GM18907 (cell line): ENCODE measurements around the gene AUTS2.
A peak's percentile ranks its signal among the peaks of the same experiment; 100 is the strongest.

Source experiments
- ATAC-seq: cut with Tn5 transposase; IDR thresholded peaks from one replicate; pipeline ENCODE4 v1.9.1; 2021; ENCODE audit warnings: mild to moderate bottlenecking, moderate library complexity; ENCODE audit not compliant: unreplicated experiment

The AUTS2 gene

DNA sequence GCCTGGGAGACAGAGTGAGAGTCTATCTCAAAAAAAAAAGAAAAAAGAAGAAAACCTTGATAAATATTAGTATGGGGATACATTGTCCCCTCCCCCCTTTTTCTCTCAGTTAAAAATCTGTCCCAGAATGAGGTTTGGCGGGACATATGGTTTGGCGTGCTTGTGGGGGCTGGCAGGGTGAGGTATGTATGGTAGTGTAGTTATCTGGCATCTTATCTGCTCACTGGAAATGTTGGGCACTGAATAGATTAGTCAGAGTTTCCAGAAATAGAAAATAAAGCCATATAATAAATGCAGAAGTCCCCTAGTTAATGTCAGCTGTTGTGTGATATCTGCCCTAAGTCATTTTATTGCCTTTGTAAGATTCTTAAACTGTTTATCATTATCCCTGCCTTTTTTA is 1136.1 kb downstream of the AUTS2 start:
- ATAC-seq: no peak

DNA sequence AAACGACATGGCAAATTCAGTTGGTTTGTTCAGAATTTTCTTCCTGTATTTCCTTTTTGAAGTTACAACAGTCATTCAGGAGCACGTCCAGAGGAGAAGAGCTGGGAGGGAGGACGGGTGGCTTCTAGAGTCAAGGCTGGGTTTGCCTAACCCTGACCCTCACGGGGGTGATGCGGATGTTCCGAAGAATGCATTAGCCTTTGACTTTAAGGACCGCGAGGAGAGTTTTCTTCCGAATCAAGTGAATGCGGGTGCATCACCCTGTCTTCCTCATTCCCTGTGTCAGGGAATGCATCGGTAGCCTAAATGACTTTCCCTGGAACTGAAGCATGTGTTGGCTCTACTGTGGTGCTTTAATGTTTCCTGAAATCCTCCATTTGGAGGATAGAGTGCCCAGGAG is 1137.0 kb downstream of the AUTS2 start:
- no peak for ATAC-seq

DNA sequence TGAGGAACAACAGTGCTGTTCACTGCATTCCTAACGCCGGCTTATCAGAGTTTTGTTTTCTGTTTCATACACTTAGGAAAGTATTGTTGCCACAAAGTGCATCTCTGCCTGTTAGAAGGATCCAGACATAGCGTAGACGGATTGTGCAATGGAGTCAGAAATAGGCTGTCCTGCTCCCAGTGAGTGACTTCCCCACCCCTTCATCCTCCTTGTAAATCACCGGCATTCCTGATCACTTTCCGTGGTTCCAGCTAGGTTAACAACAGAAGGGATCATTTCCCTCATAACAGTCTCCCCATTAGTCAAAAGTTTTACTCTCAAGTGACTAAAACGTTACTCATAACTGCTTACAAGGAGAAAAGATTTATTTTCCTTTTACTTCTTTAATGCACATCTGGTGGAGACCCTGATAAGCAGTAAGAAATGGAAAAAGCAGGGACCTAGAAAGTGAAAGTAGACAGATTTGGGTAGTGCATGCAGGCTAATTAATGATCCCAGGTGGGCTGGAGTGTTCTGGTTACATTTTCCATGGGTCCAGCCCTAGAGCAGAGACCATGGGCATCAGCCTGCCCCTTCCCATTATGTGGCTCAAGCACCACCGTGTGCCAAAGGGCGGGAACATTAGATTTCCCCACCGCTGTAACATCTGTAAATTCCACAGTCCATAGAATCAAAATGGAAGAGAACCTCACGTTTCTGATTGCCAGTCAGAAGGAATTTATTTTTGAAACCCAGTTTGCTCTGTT is 1138.6 kb downstream of the AUTS2 start:
- ATAC-seq: no peak

DNA sequence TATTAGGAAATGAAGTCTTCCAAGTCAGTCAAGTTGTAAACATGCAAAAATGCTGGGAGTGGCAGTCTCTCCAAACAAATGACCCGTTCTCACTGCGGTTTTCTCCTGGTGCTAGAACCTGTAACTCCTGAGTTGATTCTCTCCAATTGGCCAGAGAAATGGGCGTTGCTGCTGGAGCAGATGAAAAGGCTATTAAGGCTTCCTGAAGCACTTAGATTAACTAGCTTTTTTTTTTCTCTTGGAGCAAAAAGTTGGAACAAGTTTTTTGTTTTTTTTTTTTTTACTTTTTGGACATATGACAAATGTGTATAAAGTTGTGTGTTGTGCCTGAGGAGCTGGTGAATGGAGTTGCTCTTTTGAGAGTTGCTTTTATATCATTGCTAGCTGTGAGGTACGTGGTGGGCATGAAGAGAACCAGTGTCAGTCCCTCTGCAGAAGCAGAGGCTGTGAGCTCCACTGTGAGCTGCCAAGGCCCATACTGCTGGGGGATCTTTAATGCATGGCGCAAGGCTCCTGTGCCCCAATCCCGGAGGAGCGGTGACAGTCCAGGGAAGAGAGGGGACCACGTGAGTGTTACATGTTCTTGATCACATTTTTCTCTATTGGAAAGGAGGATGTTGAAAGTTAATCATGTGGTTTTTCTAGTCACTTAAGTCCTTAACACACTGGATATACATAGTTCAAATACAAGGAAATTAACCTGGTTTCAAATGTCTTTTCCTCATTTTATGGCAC is 1140.0 kb downstream of the AUTS2 start:
- ATAC-seq: no peak

DNA sequence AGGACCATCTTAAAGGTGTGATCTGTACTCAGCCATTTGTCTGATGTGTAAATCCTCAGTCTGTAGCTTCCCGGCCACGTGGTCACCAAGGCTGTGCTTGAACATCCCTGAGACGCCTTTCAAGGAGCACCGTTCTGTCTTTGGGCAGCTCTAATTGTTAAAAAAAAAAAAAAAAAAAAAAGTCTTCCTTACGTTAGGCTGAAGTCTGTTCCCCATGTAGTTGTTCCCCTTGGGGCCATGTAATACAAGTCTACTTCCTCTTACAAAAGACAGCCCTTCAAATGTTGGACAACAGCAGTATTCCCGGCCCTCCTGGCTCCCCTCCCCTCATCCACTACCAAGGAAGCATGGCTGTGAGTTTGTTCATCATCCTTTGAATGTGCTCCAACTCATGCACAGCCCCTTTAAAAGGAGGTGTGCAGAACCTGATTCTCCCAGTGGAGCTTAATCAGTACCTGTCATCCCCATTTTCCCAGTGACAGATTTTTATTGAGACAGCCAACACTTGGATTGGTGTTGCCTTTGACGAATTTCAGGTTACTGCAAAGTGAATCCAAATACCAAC is 1141.5 kb downstream of the AUTS2 start:
- ATAC-seq: no peak

DNA sequence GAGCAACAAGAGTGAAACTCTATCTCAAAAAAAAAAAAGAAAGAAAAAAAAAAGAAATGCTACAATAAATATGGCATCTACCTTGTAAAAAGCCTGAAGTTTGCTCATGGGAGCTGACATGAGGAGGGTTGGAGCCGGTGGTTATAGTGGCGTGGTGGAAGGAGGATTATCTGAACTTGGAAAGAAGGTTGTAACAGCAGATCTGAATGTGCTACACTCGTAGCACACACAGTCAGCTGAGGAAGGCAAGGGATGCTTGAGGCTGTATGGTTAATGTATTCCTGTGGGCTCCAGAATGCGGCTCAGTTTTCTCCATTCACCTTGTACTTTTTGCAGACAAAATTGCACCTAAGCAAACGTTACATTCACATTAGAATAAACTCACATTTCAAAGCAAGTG is 1143.4 kb downstream of the AUTS2 start:
- ATAC-seq: no peak

DNA sequence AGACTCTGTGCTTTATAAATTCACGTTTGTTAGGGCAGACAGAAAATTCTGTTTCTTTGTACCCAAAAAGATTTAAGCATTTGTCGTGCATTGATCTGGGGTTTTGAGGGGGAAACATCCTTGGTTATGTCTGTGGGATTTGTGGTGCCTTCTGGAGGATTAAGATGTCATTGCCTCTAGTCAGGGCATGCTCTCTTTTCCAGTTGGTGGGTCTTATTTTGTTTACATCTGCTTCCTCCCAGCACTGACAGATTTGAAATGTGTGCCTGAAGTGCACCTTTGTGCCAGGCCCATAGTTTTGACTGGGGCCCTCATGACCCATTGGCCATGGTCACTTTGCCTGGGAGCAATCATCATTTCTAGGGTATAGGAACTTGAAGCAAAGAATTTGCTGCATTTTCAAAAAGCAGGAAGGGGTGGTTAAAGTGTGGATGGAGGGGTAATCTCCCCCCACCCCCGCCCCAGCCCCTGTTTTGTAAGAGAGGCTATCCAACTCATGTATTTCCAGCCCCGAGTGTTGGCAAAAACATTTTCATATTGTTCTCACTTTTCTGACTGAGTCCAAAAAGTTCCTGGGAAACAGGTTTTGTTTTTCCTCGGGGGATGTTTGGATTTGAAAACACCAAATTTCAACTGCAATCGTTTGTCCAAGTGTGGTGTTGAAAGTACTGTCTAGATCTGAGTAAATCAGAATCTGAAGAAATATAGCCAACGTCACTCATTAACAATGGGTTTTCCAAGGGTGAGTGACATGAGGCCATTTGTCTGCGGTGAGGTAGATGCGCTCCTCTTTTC is 1145.5 kb downstream of the AUTS2 start:
- no peak for ATAC-seq

DNA sequence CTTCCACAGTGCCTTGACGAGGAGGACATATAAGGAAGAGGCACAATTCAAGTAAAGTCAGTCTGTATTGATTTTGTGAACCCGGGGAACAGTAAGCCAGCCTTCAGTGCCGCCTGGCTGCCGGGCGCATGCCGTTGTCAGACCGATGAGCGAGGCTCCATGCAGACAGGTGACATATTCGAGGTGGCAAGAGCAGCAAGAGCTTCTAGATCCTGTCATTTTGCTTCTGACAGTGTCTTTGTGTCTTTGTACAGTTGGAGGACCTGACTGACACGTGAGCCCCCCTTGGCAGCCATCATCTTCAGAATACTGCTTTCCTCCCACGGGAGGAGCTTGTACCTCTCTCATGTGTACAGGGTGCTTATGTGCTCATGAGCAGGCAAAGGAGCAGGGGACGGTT is 1146.2 kb downstream of the AUTS2 start:
- no peak for ATAC-seq

DNA sequence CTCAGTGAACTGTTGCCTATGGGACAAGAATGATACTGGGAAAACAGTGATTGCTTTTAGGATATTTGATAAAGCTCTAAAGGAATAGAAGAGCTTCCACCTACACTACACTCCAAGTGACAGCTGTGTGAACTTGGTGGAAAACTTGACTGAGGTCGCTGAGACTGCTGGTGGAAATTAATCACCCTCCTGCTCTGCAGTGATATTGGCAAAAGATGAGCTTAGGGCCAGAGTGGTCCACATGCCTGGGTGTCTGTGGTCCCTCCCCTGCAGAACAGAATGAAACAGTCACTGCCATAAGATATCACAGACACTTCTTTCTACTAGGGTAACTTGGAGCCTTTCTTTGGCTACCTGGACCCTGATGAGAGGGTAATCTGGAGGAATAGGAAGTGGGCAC is 1151.6 kb downstream of the AUTS2 start:
- ATAC-seq: no peak

DNA sequence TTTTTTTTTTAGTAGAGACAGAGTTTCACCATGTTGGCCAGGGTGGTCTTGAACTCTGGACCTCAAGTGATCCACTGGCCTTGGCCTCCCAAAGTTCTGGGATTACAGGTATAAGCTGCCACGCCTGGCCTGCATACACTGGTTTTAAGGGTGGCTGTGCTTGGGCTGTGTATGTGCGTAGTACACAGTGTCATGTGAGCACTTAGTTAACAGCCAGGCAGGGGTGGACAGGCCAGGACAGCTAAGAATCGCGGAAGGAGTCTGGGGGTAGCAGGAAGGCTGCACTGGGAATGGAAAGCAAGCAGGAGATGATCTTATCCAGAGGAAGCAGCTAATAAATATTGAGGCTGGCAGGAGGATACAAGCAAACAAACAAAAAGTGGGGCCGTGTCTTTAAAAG is 1153.6 kb downstream of the AUTS2 start:
- ATAC-seq: no peak

DNA sequence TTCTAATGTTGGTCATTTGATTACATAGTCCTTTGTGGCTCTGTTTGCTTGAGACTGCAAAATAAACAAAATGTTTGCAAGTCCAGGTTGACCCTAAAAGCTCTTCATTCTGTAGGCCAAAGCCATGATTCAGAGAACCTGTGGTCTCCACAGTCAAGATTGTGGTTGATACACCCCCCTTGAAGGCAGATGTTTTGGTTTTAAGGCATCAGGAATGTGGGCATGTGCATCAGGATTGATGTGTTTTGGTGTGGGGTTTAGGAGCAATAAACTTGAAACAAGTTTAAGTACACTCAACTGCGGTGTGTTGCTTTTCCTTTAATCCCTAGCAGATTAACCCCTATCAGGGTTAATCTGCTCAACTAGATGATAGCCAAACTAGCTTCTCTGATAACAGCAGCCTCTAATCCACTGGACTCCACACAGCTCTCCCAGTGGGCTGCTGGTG is 1154.5 kb downstream of the AUTS2 start:
- no peak for ATAC-seq

DNA sequence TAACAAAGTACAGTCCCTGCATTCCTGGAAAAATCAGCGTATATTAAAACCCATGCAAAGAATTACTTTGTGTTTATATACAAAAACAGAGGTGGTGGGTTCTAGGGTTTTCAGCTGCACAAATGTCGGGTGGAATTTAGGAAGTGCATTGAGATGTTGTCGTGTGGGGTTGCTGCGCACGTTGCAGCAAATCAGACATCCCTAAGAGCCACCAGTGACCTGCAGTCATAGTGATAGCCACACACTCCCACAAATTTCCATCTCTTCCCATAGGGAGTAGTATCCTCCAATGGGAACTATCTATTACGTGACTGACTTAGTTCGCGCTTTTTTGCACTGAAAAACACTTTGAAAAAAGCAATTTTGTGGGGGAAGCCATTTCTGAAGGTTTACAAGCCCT is 1158.5 kb downstream of the AUTS2 start:
- no peak for ATAC-seq

DNA sequence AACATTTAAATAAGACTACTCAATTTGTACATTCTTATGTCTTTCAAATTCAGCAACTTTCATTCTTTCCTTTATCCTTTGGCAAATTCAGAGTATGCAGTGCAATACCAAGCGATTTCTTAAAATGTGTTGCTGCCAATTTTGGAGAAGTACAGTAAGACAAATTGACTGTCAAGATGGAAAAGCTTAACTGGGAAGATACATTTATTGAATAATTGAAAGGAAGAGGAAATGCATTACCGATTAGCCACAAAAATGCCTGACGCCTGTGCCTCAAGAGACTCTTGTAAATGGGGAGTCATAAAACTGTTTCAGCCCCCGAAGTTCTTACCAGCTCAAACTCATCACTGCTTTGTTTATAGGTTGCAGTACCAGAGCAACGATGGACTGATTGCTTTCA is 1160.4 kb downstream of the AUTS2 start:
- no peak for ATAC-seq

DNA sequence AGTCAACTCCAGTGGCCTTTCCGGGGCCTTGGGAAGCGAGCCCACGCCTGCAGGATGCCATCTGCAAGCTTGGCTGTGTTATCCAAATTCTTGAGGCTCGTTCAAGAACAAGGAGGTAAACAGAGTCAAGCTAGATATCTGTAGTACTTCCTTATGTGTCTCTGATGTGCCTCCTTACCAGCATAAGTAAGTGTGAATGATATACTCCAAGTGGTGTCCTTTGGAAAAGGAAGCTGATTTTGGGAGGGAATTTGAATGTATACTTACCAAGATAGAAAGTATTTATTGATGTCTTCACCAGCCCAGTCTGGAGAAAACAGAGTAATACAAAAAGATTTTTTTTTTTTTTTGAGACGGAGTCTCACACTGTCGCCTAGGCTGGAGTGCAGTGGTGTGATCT is 1161.4 kb downstream of the AUTS2 start:
- ATAC-seq: no peak

DNA sequence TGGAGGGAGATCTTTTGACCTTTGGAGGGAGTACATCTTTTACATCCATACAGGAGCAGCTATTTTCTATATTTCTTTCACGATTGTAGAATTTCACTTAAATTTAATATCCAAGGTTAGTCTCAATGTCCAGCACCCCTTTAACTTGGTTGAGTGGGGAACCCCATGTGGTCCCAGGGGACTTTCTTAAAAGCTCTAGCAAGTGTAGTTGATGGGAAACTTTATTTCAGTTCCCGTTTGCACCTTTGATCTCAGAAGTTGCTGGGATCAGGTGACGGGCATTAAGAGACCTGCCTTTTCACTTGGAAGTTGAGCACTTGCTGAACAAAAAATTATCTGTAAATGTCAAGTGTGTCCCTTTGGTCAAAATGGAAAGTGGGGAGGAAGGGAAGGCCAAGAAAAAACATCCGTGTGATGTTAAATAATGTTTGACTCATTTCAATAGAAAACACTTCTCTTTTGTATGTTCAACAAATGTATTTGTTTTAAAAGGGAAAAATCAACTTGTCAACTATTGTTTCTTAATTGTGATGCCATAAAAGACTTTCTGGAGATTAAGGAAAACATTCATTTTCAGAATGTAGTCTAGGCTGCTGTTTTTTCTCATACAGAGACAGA is 1163.5 kb downstream of the AUTS2 start:
- ATAC-seq: no peak

DNA sequence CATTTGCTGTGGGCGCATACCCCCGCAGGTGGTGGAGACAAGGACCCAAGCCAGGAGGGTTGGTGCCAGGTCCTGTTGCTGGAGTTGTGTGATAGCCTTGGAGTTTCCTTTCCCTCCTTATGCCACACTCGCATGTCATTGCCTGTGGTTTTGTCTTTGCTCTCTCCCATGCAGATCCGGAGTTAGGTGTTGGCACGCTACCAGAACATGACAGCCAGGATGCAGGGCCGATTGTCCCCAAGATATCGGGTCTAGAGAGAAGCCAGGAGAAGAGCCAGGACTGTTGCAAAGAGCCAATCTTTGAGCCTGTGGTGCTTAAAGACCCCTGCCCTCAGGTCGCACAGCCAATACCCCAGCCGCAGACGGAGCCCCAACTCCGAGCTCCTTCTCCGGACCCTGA is 1164.4 kb downstream of the AUTS2 start:
- ATAC-seq: no peak

DNA sequence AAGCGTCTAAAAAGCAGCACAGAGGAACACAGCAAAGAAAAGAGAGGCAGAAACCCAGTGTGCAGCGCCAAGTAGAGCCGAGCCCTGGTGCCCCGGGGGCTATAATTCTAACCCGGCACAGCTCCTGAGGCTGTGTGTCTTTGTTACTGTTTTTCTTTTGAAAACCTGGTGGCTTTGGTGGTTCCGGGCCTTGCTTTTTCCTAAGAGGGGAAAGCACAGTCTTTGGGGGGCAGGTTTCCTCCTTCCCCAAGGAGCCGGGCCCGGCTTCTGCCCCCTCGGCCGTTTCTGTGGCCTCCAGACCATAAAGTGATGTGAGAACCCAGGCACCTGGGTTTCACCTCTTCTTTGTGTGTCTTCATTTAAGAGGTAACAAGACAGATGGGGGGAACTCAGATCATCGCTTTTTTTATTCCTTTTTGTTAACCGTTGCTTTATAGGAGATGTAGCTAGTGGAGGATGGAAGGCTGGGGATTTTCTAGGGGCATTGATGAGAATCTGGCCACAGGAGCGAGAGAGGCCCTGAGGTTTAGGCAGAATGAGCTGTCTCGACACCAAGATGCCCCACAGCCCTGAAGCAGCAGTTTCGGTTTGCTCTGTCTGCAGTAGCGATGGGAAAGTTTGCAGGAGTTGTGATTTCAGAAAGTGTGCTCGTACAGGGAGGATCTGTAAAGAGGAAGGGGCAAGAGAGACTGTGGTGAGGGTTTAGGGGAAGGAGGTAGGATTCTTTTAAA is 1165.9 kb downstream of the AUTS2 start:
- peak; percentile 93 for ATAC-seq

DNA sequence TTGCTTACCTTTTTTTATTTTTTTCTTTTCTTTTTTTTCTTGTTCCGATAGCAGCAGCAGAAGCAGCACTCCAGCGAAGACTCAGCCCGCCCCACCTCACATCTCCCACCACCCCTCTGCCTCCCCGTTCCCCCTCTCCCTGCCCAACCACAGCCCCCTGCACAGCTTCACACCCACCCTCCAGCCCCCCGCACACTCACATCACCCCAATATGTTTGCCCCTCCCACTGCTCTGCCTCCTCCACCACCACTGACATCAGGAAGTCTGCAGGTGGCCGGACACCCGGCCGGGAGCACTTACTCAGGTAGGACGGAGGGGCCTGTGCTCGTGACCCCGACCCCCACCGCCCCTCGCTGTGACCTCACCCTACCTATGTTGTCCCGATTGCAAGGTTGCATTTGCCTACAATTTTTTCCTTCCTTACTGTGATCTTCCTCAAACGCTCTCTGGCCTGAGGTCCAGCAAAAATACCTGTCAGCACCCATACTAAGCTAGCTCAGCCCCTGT is 1166.5 kb downstream of the AUTS2 start:
- ATAC-seq: no peak

DNA sequence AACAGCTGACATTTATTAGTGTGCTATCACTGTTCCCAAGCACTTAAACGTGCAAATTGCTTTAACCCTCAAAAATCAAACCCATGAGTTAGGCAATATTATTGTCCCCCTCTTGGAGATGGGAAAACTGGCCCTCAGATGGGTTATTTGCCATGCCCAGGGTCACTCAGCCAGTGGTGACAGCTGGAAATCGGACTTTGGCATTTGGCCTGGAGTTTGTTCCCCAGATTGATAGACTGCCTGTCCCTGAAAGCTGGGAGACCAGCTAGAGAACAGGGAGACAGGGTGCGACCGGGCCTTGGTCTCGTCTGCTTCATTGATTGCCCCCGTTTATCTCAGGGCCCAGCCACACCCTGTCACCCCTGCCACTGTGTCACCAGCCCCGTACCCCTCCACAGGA is 1167.4 kb downstream of the AUTS2 start:
- no peak for ATAC-seq

DNA sequence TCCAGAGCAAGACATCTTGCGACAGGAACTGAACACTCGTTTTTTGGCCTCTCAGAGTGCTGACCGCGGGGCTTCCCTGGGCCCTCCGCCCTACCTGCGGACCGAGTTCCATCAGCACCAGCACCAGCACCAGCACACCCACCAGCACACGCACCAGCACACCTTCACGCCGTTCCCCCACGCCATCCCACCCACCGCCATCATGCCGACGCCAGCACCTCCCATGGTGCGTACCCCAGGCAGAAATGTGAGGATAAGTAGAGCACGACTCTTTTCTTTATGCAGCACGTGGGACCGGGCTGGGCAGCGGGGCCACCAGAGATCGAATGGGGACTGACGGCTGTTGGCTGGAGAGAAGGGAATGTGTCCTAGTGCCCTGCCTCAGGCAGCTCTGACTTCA is 1167.8 kb downstream of the AUTS2 start:
- no peak for ATAC-seq
